Stimulated activated naive CD4-positive, alpha-beta T cell (primary cell): ENCODE results near the gene DCXR.

Source experiments
- DNase-seq, 6 experiments: peaks; one replicate each; lab custom pipeline; 2025; lab: John Stamatoyannopoulos, UW

The DCXR gene

GRCh38 chr17:82055023-82055964 lies 17.8 kb upstream of the DCXR start:
- no peak for DNase-seq

GRCh38 chr17:82054351-82055022 lies 17.0 kb upstream of the DCXR start:
- DNase-seq = no peak

GRCh38 chr17:82053556-82054263 lies 16.2 kb upstream of the DCXR start:
- DNase-seq = no peak

GRCh38 chr17:82053130-82053529 lies 15.6 kb upstream of the DCXR start:
- DNase-seq = no peak

GRCh38 chr17:82052638-82053059 lies 15.2 kb upstream of the DCXR start:
- no peak for DNase-seq

- peak; percentile 57 to 78 (median 69) for DNase-seq
Observed at GRCh38 chr17:82051776-82052637, 14.5 kb upstream of the DCXR start, which contains the start of the genes GPS1 and RFNG. Gene GPS1, plus strand, starts transcription at chr17:82051898. Its CDS starts 34 bp downstream, at chr17:82051932. Gene RFNG, minus strand, starts transcription at chr17:82051811. Its CDS starts 45 bp downstream, at chr17:82051766.

- no peak for DNase-seq
Observed at GRCh38 chr17:82050761-82051641, 13.5 kb upstream of the DCXR start.

GRCh38 chr17:82050152-82050760 lies 12.8 kb upstream of the DCXR start:
- DNase-seq = no peak

- no peak for DNase-seq
Observed at GRCh38 chr17:82049521-82049971, 12.0 kb upstream of the DCXR start.

GRCh38 chr17:82049106-82049505 lies 11.6 kb upstream of the DCXR start:
- no peak for DNase-seq

GRCh38 chr17:82048571-82048971 lies 11.1 kb upstream of the DCXR start:
- DNase-seq = no peak

GRCh38 chr17:82047914-82048570 lies 10.5 kb upstream of the DCXR start:
- DNase-seq = no peak

GRCh38 chr17:82047379-82047778 lies 9.9 kb upstream of the DCXR start:
- DNase-seq = no peak

GRCh38 chr17:82046903-82047302 lies 9.4 kb upstream of the DCXR start:
- DNase-seq = no peak

- no peak for DNase-seq
Observed at GRCh38 chr17:82045936-82046484, 8.5 kb upstream of the DCXR start.

- DNase-seq = no peak
Observed at GRCh38 chr17:82043507-82043906, 6.0 kb upstream of the DCXR start.

- DNase-seq = no peak
Observed at GRCh38 chr17:82042649-82043048, 5.2 kb upstream of the DCXR start.

GRCh38 chr17:82041144-82041814 lies 3.8 kb upstream of the DCXR start:
- no peak for DNase-seq
